ENCODE data around the gene RFX1.
"Not testable (repeated sequence)": the region's sequence is repeated elsewhere in the genome, so short reads cannot be mapped to it uniquely, and the experiment has no call there.

Gene RFX1

GRCh38 chr19:14006085-14006765 is at the start of gene RFX1:
TSS of gene RFX1 (minus strand) at chr19:14006320. CDS start at chr19:13993843, 12,477 bp downstream.
- DNase-seq, result peak; percentile 99

- DNase-seq, result no peak
These were observed 49.3 kb upstream of the RFX1 start for GRCh38 chr19:14055396-14055795.

- no peak for DNase-seq
These were observed 48.6 kb upstream of the RFX1 start for GRCh38 chr19:14054721-14055120.

GRCh38 chr19:14054099-14054498 is 48.0 kb upstream of the RFX1 start:
- DNase-seq, result no peak

GRCh38 chr19:14053500-14053899 is 47.4 kb upstream of the RFX1 start:
- no peak for DNase-seq

- no peak for DNase-seq
These were observed 46.9 kb upstream of the RFX1 start for GRCh38 chr19:14053032-14053431.

GRCh38 chr19:14052470-14052869 is 46.4 kb upstream of the RFX1 start:
- DNase-seq, result no peak

- no peak for DNase-seq
These were observed 45.9 kb upstream of the RFX1 start for GRCh38 chr19:14051980-14052379.

- DNase-seq, result not testable (repeated sequence)
These were observed 44.8 kb upstream of the RFX1 start for GRCh38 chr19:14050961-14051360.

GRCh38 chr19:14050512-14050911 is 44.4 kb upstream of the RFX1 start:
- no peak for DNase-seq

GRCh38 chr19:14048443-14049153 is 42.5 kb upstream of the RFX1 start:
- peak; percentile 79 for DNase-seq

- DNase-seq, result not testable (repeated sequence)
These were observed 41.7 kb upstream of the RFX1 start for GRCh38 chr19:14047866-14048265.

GRCh38 chr19:14042659-14043608 is 36.8 kb upstream of the RFX1 start:
- DNase-seq, result not testable (repeated sequence)

GRCh38 chr19:14039181-14039580 is 33.1 kb upstream of the RFX1 start:
- DNase-seq, result no peak

- no peak for DNase-seq
These were observed 29.6 kb upstream of the RFX1 start for GRCh38 chr19:14035706-14036105.

GRCh38 chr19:14035159-14035558 is 29.0 kb upstream of the RFX1 start:
- DNase-seq, result not testable (repeated sequence)

- DNase-seq, result no peak
These were observed 27.8 kb upstream of the RFX1 start for GRCh38 chr19:14033946-14034345.

GRCh38 chr19:14031719-14032480 is 25.8 kb upstream of the RFX1 start, which contains the start of gene IL27RA:
TSS of gene IL27RA (plus strand) at chr19:14031762. CDS start at chr19:14031873, 111 bp downstream.
- DNase-seq, result peak; percentile 67

- no peak for DNase-seq
These were observed 25.0 kb upstream of the RFX1 start for GRCh38 chr19:14030997-14031718.

GRCh38 chr19:14028901-14029300 is 22.8 kb upstream of the RFX1 start:
- DNase-seq, result no peak

- DNase-seq, result no peak
These were observed 21.8 kb upstream of the RFX1 start, which contains the start of gene RLN3 for GRCh38 chr19:14027856-14028450. TSS of gene RLN3 (plus strand) at chr19:14028148. CDS start at chr19:14028205, 57 bp downstream.

Measured in stimulated activated CD4-positive, alpha-beta T cell treated with anti-CD3 and anti-CD28 coated beads, Interleukin-1b, Interleukin-23, amount 100 ng/mL, for 48 hours (primary cell).